ENCODE results near the gene EIF2B2.

Gene EIF2B2

GRCh38 chr14:75002392-75003249, at the start of gene EIF2B2:
EIF2B2 (plus strand) TSS chr14:75002921; CDS start chr14:75002991, 70 bp downstream.
- peak; percentile 99 for DNase-seq (ENCODE audit: low read depth)

GRCh38 chr14:74953686-74954085, 49.0 kb upstream of the EIF2B2 start:
- no peak for DNase-seq (ENCODE audit: low read depth)

GRCh38 chr14:74954232-74954946, 48.3 kb upstream of the EIF2B2 start:
- no peak for DNase-seq (ENCODE audit: low read depth)

- DNase-seq (ENCODE audit: low read depth) = no peak
These were observed 47.8 kb upstream of the EIF2B2 start for GRCh38 chr14:74954947-74955228.

- peak; percentile 6 for DNase-seq (ENCODE audit: low read depth)
These were observed 47.3 kb upstream of the EIF2B2 start, which contains the start of gene PGF for GRCh38 chr14:74955229-74956026. PGF (minus strand) TSS chr14:74955597; CDS start chr14:74955242, 355 bp downstream.

- no peak for DNase-seq (ENCODE audit: low read depth)
These were observed 46.8 kb upstream of the EIF2B2 start for GRCh38 chr14:74956027-74956279.

- no peak for DNase-seq (ENCODE audit: low read depth)
These were observed 46.2 kb upstream of the EIF2B2 start for GRCh38 chr14:74956280-74957072.

- no peak for DNase-seq (ENCODE audit: low read depth)
These were observed 43.0 kb upstream of the EIF2B2 start for GRCh38 chr14:74959596-74960180.

- DNase-seq (ENCODE audit: low read depth) = no peak
These were observed 42.0 kb upstream of the EIF2B2 start for GRCh38 chr14:74960736-74961135.

- no peak for DNase-seq (ENCODE audit: low read depth)
These were observed 41.3 kb upstream of the EIF2B2 start for GRCh38 chr14:74961238-74961911.

- no peak for DNase-seq (ENCODE audit: low read depth)
These were observed 40.7 kb upstream of the EIF2B2 start for GRCh38 chr14:74962046-74962445.

- DNase-seq (ENCODE audit: low read depth) = no peak
These were observed 40.2 kb upstream of the EIF2B2 start for GRCh38 chr14:74962493-74962892.

- DNase-seq (ENCODE audit: low read depth) = no peak
These were observed 39.5 kb upstream of the EIF2B2 start for GRCh38 chr14:74963178-74963704.

- DNase-seq (ENCODE audit: low read depth) = no peak
These were observed 38.9 kb upstream of the EIF2B2 start for GRCh38 chr14:74963705-74964271.

GRCh38 chr14:74964787-74965485, 37.8 kb upstream of the EIF2B2 start:
- DNase-seq (ENCODE audit: low read depth) = no peak

- DNase-seq (ENCODE audit: low read depth) = no peak
These were observed 37.1 kb upstream of the EIF2B2 start for GRCh38 chr14:74965486-74966153.

- no peak for DNase-seq (ENCODE audit: low read depth)
These were observed 33.9 kb upstream of the EIF2B2 start for GRCh38 chr14:74968811-74969210.

- DNase-seq (ENCODE audit: low read depth) = no peak
These were observed 29.6 kb upstream of the EIF2B2 start for GRCh38 chr14:74973003-74973653.

GRCh38 chr14:74973905-74974363, 28.8 kb upstream of the EIF2B2 start:
- no peak for DNase-seq (ENCODE audit: low read depth)
